ENCODE results near the gene ZMYND11.

DNA sequence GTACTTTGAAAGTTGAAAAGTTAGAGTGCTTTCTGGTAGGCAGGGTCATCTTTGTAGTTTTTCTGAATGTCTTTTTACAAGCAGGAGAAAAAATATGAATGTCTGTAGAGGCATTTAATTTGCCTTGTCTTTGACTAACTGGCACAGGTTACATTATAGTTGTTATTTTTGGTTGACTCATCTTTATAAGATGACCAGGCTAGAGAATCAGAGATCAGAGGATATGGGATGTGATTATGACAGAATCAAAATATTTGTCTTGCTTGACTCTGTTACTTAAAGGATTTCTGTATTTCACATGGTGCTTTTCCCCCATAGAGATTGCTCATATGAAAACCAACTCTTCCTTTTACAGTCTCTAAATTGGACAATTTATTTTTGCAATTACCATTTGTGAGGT is 2.4 kb downstream of the ZMYND11 start:
- TF ChIP-seq, protein P1, sequence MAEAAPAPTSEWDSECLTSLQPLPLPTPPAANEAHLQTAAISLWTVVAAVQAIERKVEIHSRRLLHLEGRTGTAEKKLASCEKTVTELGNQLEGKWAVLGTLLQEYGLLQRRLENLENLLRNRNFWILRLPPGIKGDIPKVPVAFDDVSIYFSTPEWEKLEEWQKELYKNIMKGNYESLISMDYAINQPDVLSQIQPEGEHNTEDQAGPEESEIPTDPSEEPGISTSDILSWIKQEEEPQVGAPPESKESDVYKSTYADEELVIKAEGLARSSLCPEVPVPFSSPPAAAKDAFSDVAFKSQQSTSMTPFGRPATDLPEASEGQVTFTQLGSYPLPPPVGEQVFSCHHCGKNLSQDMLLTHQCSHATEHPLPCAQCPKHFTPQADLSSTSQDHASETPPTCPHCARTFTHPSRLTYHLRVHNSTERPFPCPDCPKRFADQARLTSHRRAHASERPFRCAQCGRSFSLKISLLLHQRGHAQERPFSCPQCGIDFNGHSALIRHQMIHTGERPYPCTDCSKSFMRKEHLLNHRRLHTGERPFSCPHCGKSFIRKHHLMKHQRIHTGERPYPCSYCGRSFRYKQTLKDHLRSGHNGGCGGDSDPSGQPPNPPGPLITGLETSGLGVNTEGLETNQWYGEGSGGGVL (tag by site-specific recombination; IDR thresholded peaks at IDR 0.05) = no peak
- TF ChIP-seq, protein P2, sequence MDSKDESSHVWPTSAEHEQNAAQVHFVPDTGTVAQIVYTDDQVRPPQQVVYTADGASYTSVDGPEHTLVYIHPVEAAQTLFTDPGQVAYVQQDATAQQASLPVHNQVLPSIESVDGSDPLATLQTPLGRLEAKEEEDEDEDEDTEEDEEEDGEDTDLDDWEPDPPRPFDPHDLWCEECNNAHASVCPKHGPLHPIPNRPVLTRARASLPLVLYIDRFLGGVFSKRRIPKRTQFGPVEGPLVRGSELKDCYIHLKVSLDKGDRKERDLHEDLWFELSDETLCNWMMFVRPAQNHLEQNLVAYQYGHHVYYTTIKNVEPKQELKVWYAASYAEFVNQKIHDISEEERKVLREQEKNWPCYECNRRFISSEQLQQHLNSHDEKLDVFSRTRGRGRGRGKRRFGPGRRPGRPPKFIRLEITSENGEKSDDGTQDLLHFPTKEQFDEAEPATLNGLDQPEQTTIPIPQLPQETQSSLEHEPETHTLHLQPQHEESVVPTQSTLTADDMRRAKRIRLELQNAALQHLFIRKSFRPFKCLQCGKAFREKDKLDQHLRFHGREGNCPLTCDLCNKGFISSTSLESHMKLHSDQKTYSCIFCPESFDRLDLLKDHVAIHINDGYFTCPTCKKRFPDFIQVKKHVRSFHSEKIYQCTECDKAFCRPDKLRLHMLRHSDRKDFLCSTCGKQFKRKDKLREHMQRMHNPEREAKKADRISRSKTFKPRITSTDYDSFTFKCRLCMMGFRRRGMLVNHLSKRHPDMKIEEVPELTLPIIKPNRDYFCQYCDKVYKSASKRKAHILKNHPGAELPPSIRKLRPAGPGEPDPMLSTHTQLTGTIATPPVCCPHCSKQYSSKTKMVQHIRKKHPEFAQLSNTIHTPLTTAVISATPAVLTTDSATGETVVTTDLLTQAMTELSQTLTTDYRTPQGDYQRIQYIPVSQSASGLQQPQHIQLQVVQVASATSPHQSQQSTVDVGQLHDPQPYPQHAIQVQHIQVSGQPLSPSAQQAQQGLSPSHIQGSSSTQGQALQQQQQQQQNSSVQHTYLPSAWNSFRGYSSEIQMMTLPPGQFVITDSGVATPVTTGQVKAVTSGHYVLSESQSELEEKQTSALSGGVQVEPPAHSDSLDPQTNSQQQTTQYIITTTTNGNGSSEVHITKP (tag by site-specific recombination; IDR thresholded peaks at IDR 0.05) = no peak
- no peak for TF ChIP-seq ZNF791 (tag by site-specific recombination; IDR thresholded peaks at IDR 0.05)
- TF ChIP-seq MYNN (tag by site-specific recombination; IDR thresholded peaks at IDR 0.05; ENCODE audit: borderline replicate concordance) = no peak
- TF ChIP-seq, protein P3, sequence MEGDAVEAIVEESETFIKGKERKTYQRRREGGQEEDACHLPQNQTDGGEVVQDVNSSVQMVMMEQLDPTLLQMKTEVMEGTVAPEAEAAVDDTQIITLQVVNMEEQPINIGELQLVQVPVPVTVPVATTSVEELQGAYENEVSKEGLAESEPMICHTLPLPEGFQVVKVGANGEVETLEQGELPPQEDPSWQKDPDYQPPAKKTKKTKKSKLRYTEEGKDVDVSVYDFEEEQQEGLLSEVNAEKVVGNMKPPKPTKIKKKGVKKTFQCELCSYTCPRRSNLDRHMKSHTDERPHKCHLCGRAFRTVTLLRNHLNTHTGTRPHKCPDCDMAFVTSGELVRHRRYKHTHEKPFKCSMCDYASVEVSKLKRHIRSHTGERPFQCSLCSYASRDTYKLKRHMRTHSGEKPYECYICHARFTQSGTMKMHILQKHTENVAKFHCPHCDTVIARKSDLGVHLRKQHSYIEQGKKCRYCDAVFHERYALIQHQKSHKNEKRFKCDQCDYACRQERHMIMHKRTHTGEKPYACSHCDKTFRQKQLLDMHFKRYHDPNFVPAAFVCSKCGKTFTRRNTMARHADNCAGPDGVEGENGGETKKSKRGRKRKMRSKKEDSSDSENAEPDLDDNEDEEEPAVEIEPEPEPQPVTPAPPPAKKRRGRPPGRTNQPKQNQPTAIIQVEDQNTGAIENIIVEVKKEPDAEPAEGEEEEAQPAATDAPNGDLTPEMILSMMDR (tag by site-specific recombination; IDR thresholded peaks at IDR 0.05) = no peak
- TF ChIP-seq HOXA7 (CRISPR knock-in tag; IDR thresholded peaks at IDR 0.05; ENCODE audit: borderline replicate concordance) = no peak
- TF ChIP-seq GLI2 (tag by site-specific recombination; IDR thresholded peaks at IDR 0.05; ENCODE audit: borderline replicate concordance, low read depth) = no peak
